BE2C (cell line): ENCODE measurements around the gene OR1M1.
"Not testable (repeated sequence)": the region's sequence is repeated elsewhere in the genome, so short reads cannot be mapped to it uniquely, and the experiment has no call there.

Experiments
- DNase-seq: peaks from one replicate; pipeline ENCODE4 v3.0.0-alpha.2; 2020
- H3K27me3 ChIP-seq: fragments of 250-450 bp; sonication (Bioruptor Pico); 2 replicates; pipeline ENCODE4 v1.5.1; 2020; ENCODE audit warnings: mild to moderate bottlenecking
- H3K36me3 ChIP-seq: fragments of 250-450 bp; sonication (Bioruptor Pico); 2 replicates; pipeline ENCODE4 v1.5.1; 2020; ENCODE audit warnings: mild to moderate bottlenecking
- H3K4me1 ChIP-seq: fragments of 250-450 bp; sonication (Bioruptor Pico); 2 replicates; pipeline ENCODE4 v1.5.1; 2020
- H3K4me3 ChIP-seq: 2 replicates; pipeline ENCODE4 v1.5.1; 2011; ENCODE audit warnings: low read depth, low read length
- H3K9me3 ChIP-seq: fragments of 250-450 bp; sonication (Bioruptor Pico); 2 replicates; pipeline ENCODE4 v1.5.1; 2020
- CTCF ChIP-seq: IDR thresholded peaks from 2 replicates; pipeline ENCODE4 v1.5.1; 2012; ENCODE audit warnings: mild to moderate bottlenecking, low read depth, low read length

OR1M1 gene

GRCh38 chr19:9044449-9044848 lies 42.4 kb upstream of the OR1M1 start:
- TF ChIP-seq CTCF: no peak
- no peak for DNase-seq
- Histone ChIP-seq H3K4me3 (no peak overlapping the region), H3K4me1 (no peaks in the 10 kb centered on the region), H3K36me3 (no peaks in the 10 kb centered on the region), H3K9me3 (no peaks in the 10 kb centered on the region), H3K27me3 (no peaks in the 10 kb centered on the region)

- no peak overlapping the region for H3K4me3 ChIP-seq
- DNase-seq: no peak
- H3K27me3 ChIP-seq: no peaks in the 10 kb centered on the region
- H3K9me3 ChIP-seq: no peaks in the 10 kb centered on the region
- H3K4me1 ChIP-seq: no peaks in the 10 kb centered on the region
- H3K36me3 ChIP-seq: no peaks in the 10 kb centered on the region
- TF ChIP-seq CTCF: no peak
Measured at GRCh38 chr19:9046694-9047093, 40.2 kb upstream of the OR1M1 start.

- TF ChIP-seq CTCF: no peak
- Histone ChIP-seq H3K36me3 (no peaks in the 10 kb centered on the region), H3K27me3 (no peaks in the 10 kb centered on the region), H3K4me3 (no peak overlapping the region), H3K9me3 (no peaks in the 10 kb centered on the region), H3K4me1 (no peaks in the 10 kb centered on the region)
- no peak for DNase-seq
Measured at GRCh38 chr19:9052894-9053293, 34.0 kb upstream of the OR1M1 start.

- H3K27me3 ChIP-seq, H3K4me3 ChIP-seq, H3K4me1 ChIP-seq, DNase-seq, H3K9me3 ChIP-seq, H3K36me3 ChIP-seq: not testable (repeated sequence)
Measured at GRCh38 chr19:9053674-9054073, 33.2 kb upstream of the OR1M1 start.

- no peak for TF ChIP-seq CTCF
- Histone ChIP-seq H3K36me3 (no peaks in the 10 kb centered on the region), H3K4me3 (no peak overlapping the region)
Measured at GRCh38 chr19:9054207-9054606, 32.7 kb upstream of the OR1M1 start.

GRCh38 chr19:9054765-9055164 lies 32.1 kb upstream of the OR1M1 start:
- H3K4me1 ChIP-seq: no peaks in the 10 kb centered on the region
- no peaks in the 10 kb centered on the region for H3K27me3 ChIP-seq
- DNase-seq: no peak
- no peaks in the 10 kb centered on the region for H3K9me3 ChIP-seq
- TF ChIP-seq CTCF: no peak
- H3K36me3 ChIP-seq: no peaks in the 10 kb centered on the region
- no peak overlapping the region for H3K4me3 ChIP-seq

More at GRCh38 chr19:9054207-9054606, 32.7 kb upstream of the OR1M1 start:
- Histone ChIP-seq H3K27me3 (no peaks in the 10 kb centered on the region), H3K9me3 (no peaks in the 10 kb centered on the region), H3K4me1 (no peaks in the 10 kb centered on the region)
- DNase-seq: no peak

- H3K9me3 ChIP-seq, H3K36me3 ChIP-seq, H3K27me3 ChIP-seq, DNase-seq, H3K4me1 ChIP-seq, H3K4me3 ChIP-seq: not testable (repeated sequence)
Measured at GRCh38 chr19:9056131-9056530, 30.7 kb upstream of the OR1M1 start.
